ENCODE measurements around the gene BDNF. TPM values are rescaled to one million over a fixed set of nuclear protein-coding genes. Genes with fewer than 3 reads are reported as not detected.

BDNF gene
- total and polyA plus RNA-seq, 3 donors from 2014 or later: 0.62 to 1.1 (median 0.87) TPM

- WGBS, 2 donors: 94 to 95% methylated on average over 2 of the region's 2 CpGs
- Histone ChIP-seq H3K36me3 (ENCODE audit: low read depth, missing control alignments) (no peaks in the 10 kb centered on the region), H3K4me3 (no peak overlapping the region), H3K4me1 (no peaks in the 10 kb centered on the region), H3K9me3 (no peaks in the 10 kb centered on the region), H3K27ac (no peak overlapping the region), H3K27me3 (no peaks in the 10 kb centered on the region)
- TF ChIP-seq POLR2A (IDR thresholded peaks at IDR 0.05) (no peak), CTCF (IDR thresholded peaks at IDR 0.05) (no peak)
- intact Hi-C loops (cut with DNase I; ENCODE audit: low total_unique reads): no loop called here
- no peak for DNase-seq
Observed at GRCh38 chr11:27663326-27663725, 36.9 kb downstream of the BDNF start.

GRCh38 chr11:27660171-27660570 lies 40.1 kb downstream of the BDNF start:
- no peak for DNase-seq
- WGBS, 2 donors: 86 to 89% methylated on average over 3 of the region's 3 CpGs
- Histone ChIP-seq H3K4me3 (no peak overlapping the region), H3K36me3 (ENCODE audit: low read depth, missing control alignments) (no peaks in the 10 kb centered on the region), H3K27me3 (no peaks in the 10 kb centered on the region), H3K9me3 (no peaks in the 10 kb centered on the region), H3K4me1 (no peaks in the 10 kb centered on the region), H3K27ac (no peak overlapping the region)
- intact Hi-C loops (cut with DNase I; ENCODE audit: low total_unique reads): no loop called here
- TF ChIP-seq CTCF (IDR thresholded peaks at IDR 0.05): no peak

- no peaks in the 10 kb centered on the region for H3K4me1 ChIP-seq
- intact Hi-C loops (cut with DNase I; ENCODE audit: low total_unique reads): no loop called here
- DNase-seq: no peak
- no peaks in the 10 kb centered on the region for H3K27me3 ChIP-seq
- H3K36me3 ChIP-seq (ENCODE audit: low read depth, missing control alignments): no peaks in the 10 kb centered on the region
- TF ChIP-seq POLR2A (IDR thresholded peaks at IDR 0.05) (no peak), CTCF (IDR thresholded peaks at IDR 0.05) (no peak)
- no peak overlapping the region for H3K4me3 ChIP-seq
- no peaks in the 10 kb centered on the region for H3K9me3 ChIP-seq
- no peak overlapping the region for H3K27ac ChIP-seq
- WGBS, 2 donors: 70 to 82% methylated on average over 2 of the region's 2 CpGs
Observed at GRCh38 chr11:27658535-27659236, 41.6 kb downstream of the BDNF start.

- Histone ChIP-seq H3K36me3 (ENCODE audit: low read depth, missing control alignments) (no peaks in the 10 kb centered on the region), H3K9me3 (no peaks in the 10 kb centered on the region), H3K4me1 (no peaks in the 10 kb centered on the region), H3K27me3 (no peaks in the 10 kb centered on the region), H3K4me3 (no peak overlapping the region), H3K27ac (no peak overlapping the region)
- WGBS, 2 donors: 75 to 84% methylated on average over 12 of the region's 12 CpGs
- TF ChIP-seq CTCF (IDR thresholded peaks at IDR 0.05): no peak
- TF ChIP-seq POLR2A (IDR thresholded peaks at IDR 0.05): no peak
- DNase-seq: no peak
- intact Hi-C loops (cut with DNase I; ENCODE audit: low total_unique reads): no loop called here
Observed at GRCh38 chr11:27656806-27657483, 43.3 kb downstream of the BDNF start.

GRCh38 chr11:27656320-27656719 lies 43.9 kb downstream of the BDNF start:
- no peaks in the 10 kb centered on the region for H3K36me3 ChIP-seq (ENCODE audit: low read depth, missing control alignments)

More at GRCh38 chr11:27656320-27656719, 43.9 kb downstream of the BDNF start:
- intact Hi-C loops (cut with DNase I; ENCODE audit: low total_unique reads): no loop called here
- WGBS, 2 donors: 94 to 99% methylated on average over 6 of the region's 6 CpGs
- Histone ChIP-seq H3K9me3 (no peaks in the 10 kb centered on the region), H3K4me1 (no peaks in the 10 kb centered on the region), H3K27me3 (no peaks in the 10 kb centered on the region), H3K4me3 (no peak overlapping the region), H3K27ac (no peak overlapping the region)
- DNase-seq: no peak
- TF ChIP-seq CTCF (IDR thresholded peaks at IDR 0.05) (no peak), POLR2A (IDR thresholded peaks at IDR 0.05) (no peak)
